ENCODE data around the gene BTBD16. TPM values are rescaled to one million over a fixed set of nuclear protein-coding genes. Genes with fewer than 3 reads are reported as not detected.

BTBD16 gene
- total and polyA plus RNA-seq, 2 donors (not counting 3 experiments of a cell fraction or from before 2014, with no cell fraction given): 0.04 TPM; not detected in 1

- Histone ChIP-seq H4K20me1 (replicated peaks; ENCODE audit: control insufficient read depth, extremely low read depth, insufficient read depth, low read length) (no peaks in the 10 kb centered on the region), H3K4me3 (replicated peaks in 1 of 3; ENCODE audit: insufficient read depth in 1 of 3, low read depth in 1 of 3, low read length in 3 of 3) (no peak overlapping the region), H3K27ac (ENCODE audit: insufficient read depth, low read depth, low read length) (no peak overlapping the region), H3K4me1 (ENCODE audit: control insufficient read depth, extremely low read depth, insufficient read depth, low read length) (no peaks in the 10 kb centered on the region), H3K9me1 (replicated peaks; ENCODE audit: control insufficient read depth, extremely low read depth, insufficient read depth, low read length) (no peaks in the 10 kb centered on the region), H2AFZ (ENCODE audit: low read depth, low read length) (no peak overlapping the region), H3K36me3 (ENCODE audit: control insufficient read depth in 2 of 2, extremely low read depth in 1 of 2, insufficient read depth in 2 of 2, low read length in 2 of 2) (peaks cover 0 to 3% of the 10 kb centered on the region in 2 experiments), H3K9me3 (replicated peaks; ENCODE audit: control insufficient read depth, insufficient read depth, low read length) (no peaks in the 10 kb centered on the region), H3K9ac (replicated peaks; ENCODE audit: extremely low read depth, insufficient read depth, low read length) (no peak overlapping the region), H3K4me2 (ENCODE audit: insufficient read depth, low read length) (no peak overlapping the region), H3K27me3 (ENCODE audit: control insufficient read depth in 2 of 2, insufficient read depth in 2 of 2, low read length in 2 of 2) (no peaks in the 10 kb centered on the region), H3K79me2 (ENCODE audit: control insufficient read depth, insufficient read depth, low read length) (no peaks in the 10 kb centered on the region)
- no peak for TF ChIP-seq POLR2AphosphoS5 (IDR thresholded peaks at IDR 0.05; ENCODE audit: insufficient read depth, low read depth, low read length)
- TF ChIP-seq, protein P1, sequence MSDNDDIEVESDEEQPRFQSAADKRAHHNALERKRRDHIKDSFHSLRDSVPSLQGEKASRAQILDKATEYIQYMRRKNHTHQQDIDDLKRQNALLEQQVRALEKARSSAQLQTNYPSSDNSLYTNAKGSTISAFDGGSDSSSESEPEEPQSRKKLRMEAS (IDR thresholded peaks at IDR 0.05; ENCODE audit: insufficient read depth, insufficient read length): no peak
- no peak for TF ChIP-seq JUN (IDR thresholded peaks at IDR 0.05; ENCODE audit: borderline replicate concordance, insufficient read depth, insufficient read length, low read depth)
- no peak for DNase-seq (ENCODE audit: low read depth, low spot score)
- intact Hi-C loops (cut with micrococcal nuclease): no loop called here
- CTCF ChIA-PET: interaction anchor here (0.8 to 2.6 kb wide), 5 partner anchors 9 to 307 kb away, joined by 3 to 20 read pairs (median 4); no protein-coding TSS in a partner anchor
- dilution Hi-C loops (cut with MboI; ENCODE audit: extremely low pct_ligation_motif_present, low sequenced_read_pairs): no loop called here
- BruUV-seq (replicated peaks): no TSS peak
- POLR2A ChIA-PET: no interaction called here
- FAIRE-seq: no peak
These were observed 12.7 kb upstream of the BTBD16 start for GRCh38 chr10:122258136-122259074.

GRCh38 chr10:122259075-122259466 is 12.0 kb upstream of the BTBD16 start:
- Histone ChIP-seq H3K79me2 (ENCODE audit: control insufficient read depth, insufficient read depth, low read length) (no peaks in the 10 kb centered on the region), H3K36me3 (ENCODE audit: control insufficient read depth in 2 of 2, extremely low read depth in 1 of 2, insufficient read depth in 2 of 2, low read length in 2 of 2) (no peaks in the 10 kb centered on the region), H3K4me1 (ENCODE audit: control insufficient read depth, extremely low read depth, insufficient read depth, low read length) (no peaks in the 10 kb centered on the region), H3K9me1 (replicated peaks; ENCODE audit: control insufficient read depth, extremely low read depth, insufficient read depth, low read length) (no peaks in the 10 kb centered on the region), H3K9ac (replicated peaks; ENCODE audit: extremely low read depth, insufficient read depth, low read length) (no peak overlapping the region), H2AFZ (ENCODE audit: low read depth, low read length) (no peak overlapping the region), H3K4me2 (ENCODE audit: insufficient read depth, low read length) (no peak overlapping the region), H4K20me1 (replicated peaks; ENCODE audit: control insufficient read depth, extremely low read depth, insufficient read depth, low read length) (no peaks in the 10 kb centered on the region), H3K9me3 (replicated peaks; ENCODE audit: control insufficient read depth, insufficient read depth, low read length) (no peaks in the 10 kb centered on the region), H3K4me3 (replicated peaks in 1 of 3; ENCODE audit: insufficient read depth in 1 of 3, low read depth in 1 of 3, low read length in 3 of 3) (no peak overlapping the region), H3K27ac (ENCODE audit: insufficient read depth, low read depth, low read length) (no peak overlapping the region), H3K27me3 (ENCODE audit: control insufficient read depth in 2 of 2, insufficient read depth in 2 of 2, low read length in 2 of 2) (no peaks in the 10 kb centered on the region)
- no TSS peak for BruUV-seq (replicated peaks)
- TF ChIP-seq, protein P1 (IDR thresholded peaks at IDR 0.05; ENCODE audit: insufficient read depth, insufficient read length): no peak
- TF ChIP-seq JUN (IDR thresholded peaks at IDR 0.05; ENCODE audit: borderline replicate concordance, insufficient read depth, insufficient read length, low read depth): no peak
- no peak for TF ChIP-seq POLR2A (IDR thresholded peaks at IDR 0.05; ENCODE audit: low read depth, low read length)
- no peak for TF ChIP-seq GATA2 (IDR thresholded peaks at IDR 0.05; ENCODE audit: insufficient read depth, insufficient read length, low read depth, low read length)
- TF ChIP-seq, protein P2, sequence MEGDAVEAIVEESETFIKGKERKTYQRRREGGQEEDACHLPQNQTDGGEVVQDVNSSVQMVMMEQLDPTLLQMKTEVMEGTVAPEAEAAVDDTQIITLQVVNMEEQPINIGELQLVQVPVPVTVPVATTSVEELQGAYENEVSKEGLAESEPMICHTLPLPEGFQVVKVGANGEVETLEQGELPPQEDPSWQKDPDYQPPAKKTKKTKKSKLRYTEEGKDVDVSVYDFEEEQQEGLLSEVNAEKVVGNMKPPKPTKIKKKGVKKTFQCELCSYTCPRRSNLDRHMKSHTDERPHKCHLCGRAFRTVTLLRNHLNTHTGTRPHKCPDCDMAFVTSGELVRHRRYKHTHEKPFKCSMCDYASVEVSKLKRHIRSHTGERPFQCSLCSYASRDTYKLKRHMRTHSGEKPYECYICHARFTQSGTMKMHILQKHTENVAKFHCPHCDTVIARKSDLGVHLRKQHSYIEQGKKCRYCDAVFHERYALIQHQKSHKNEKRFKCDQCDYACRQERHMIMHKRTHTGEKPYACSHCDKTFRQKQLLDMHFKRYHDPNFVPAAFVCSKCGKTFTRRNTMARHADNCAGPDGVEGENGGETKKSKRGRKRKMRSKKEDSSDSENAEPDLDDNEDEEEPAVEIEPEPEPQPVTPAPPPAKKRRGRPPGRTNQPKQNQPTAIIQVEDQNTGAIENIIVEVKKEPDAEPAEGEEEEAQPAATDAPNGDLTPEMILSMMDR (IDR thresholded peaks at IDR 0.05; ENCODE audit: extremely low read depth in 1 of 2, insufficient read depth in 1 of 2, low read depth in 1 of 2, low read length in 2 of 2): no peak
- no peak for TF ChIP-seq POLR2AphosphoS5 (IDR thresholded peaks at IDR 0.05; ENCODE audit: insufficient read depth, low read depth, low read length)
- no peak for TF ChIP-seq MYC (IDR thresholded peaks at IDR 0.05; ENCODE audit: low read depth, low read length)
- TF ChIP-seq FOS (IDR thresholded peaks at IDR 0.05; ENCODE audit: borderline replicate concordance, insufficient read depth, low read length): no peak
- no peak for TF ChIP-seq EZH2 (IDR thresholded peaks at IDR 0.05; ENCODE audit: borderline replicate concordance, low read depth, low read length, severe bottlenecking)
- DNase-seq (ENCODE audit: low read depth, low spot score) (no peak), FAIRE-seq (no peak)
- ChIA-PET CTCF (interaction anchor here (0.8 to 2.6 kb wide), 4 partner anchors 9 to 306 kb away, joined by 4 to 20 read pairs (median 5); no protein-coding TSS in a partner anchor), POLR2A (no interaction called here)
- intact Hi-C loops (cut with micrococcal nuclease) (no loop called here), dilution Hi-C loops (cut with MboI; ENCODE audit: extremely low pct_ligation_motif_present, low sequenced_read_pairs) (no loop called here)
